Ishikawa (cell line): ENCODE data around the gene HYKK.

ENCODE experiments used
- CEBPB ChIP-seq: IDR thresholded peaks from 2 replicates; pipeline ENCODE4 v1.6.1; 2012
- EGR1 ChIP-seq: IDR thresholded peaks from 2 replicates; pipeline ENCODE4 v1.6.1; 2012
- EP300 ChIP-seq: IDR thresholded peaks from 2 replicates; pipeline ENCODE4 v1.6.1; 2012; ENCODE audit warnings: borderline replicate concordance
- FOXM1 ChIP-seq: IDR thresholded peaks from 2 replicates; pipeline ENCODE4 v1.6.1; 2012; ENCODE audit warnings: low read depth, borderline replicate concordance
- RAD21 ChIP-seq: IDR thresholded peaks from 2 replicates; pipeline ENCODE4 v1.6.1; 2012; ENCODE audit warnings: low read depth
- TAF1 ChIP-seq: IDR thresholded peaks from 2 replicates; pipeline ENCODE4 v1.6.1; 2012; ENCODE audit warnings: low read depth, mild to moderate bottlenecking
- TEAD4 ChIP-seq: IDR thresholded peaks from 2 replicates; pipeline ENCODE4 v1.6.1; 2012
- YY1 ChIP-seq: IDR thresholded peaks from 2 replicates; pipeline ENCODE4 v1.6.1; 2012; ENCODE audit warnings: low read depth
- ZBTB7A ChIP-seq: IDR thresholded peaks from 2 replicates; pipeline ENCODE4 v1.6.1; 2012; ENCODE audit warnings: low read depth
- TF ChIP-seq, protein P1 (sequence below): IDR thresholded peaks from 2 replicates; pipeline ENCODE4 v1.6.1; 2012; ENCODE audit warnings: low read depth, mild to moderate bottlenecking
- TF ChIP-seq, protein P2 (sequence below): IDR thresholded peaks from 2 replicates; pipeline ENCODE4 v1.6.1; 2012
- TF ChIP-seq, protein P3 (sequence below): IDR thresholded peaks from 2 replicates; pipeline ENCODE4 v1.6.1; 2012

DNA sequence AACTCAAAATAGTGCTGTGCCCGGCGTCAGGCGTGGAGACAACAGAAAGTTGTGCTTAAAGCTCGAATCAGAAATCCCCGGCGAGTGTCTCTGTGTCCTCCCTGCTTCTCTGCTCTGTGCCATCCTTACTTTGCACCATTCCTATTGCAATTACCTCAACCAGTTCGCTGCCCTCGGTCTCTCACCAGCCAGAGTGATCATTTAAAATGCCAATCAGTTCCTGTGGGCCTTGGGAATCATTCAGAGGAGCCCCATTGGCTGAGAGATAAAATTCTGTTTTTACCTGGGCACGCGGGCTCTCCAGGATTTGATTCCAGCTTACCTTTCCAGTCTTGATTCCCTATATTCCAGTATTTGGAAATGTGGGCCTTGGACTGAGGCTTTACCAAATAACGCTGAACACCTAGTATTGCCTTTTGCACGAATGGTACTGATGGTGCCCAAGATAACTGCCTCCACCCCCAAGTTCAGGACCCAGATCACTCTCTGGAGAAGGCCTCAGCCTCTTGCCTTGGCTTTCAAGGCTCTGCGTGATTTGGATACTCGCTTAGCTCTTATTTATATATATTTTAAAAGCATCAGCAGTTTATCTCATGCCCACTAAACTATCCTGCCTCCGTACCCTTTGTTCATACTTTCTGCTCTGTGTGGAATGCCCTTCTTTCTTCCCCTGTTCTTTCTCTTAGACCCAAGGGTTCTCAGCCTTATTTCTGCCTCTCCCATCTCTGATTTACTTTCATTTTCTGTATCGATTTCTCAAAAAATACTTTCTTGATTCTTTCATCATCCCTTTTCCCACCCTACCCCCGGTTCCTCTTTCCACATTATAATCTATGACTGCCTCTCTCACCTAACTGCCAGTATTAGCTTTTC, 33.7 kb downstream of the HYKK start:
- TF ChIP-seq YY1, result no peak
- TF ChIP-seq RAD21, result no peak
- no peak for TF ChIP-seq EP300
- no peak for TF ChIP-seq EGR1
- no peak for TF ChIP-seq TAF1
- TF ChIP-seq FOXM1, result no peak
- no peak for TF ChIP-seq ZBTB7A
- TF ChIP-seq, protein P1, sequence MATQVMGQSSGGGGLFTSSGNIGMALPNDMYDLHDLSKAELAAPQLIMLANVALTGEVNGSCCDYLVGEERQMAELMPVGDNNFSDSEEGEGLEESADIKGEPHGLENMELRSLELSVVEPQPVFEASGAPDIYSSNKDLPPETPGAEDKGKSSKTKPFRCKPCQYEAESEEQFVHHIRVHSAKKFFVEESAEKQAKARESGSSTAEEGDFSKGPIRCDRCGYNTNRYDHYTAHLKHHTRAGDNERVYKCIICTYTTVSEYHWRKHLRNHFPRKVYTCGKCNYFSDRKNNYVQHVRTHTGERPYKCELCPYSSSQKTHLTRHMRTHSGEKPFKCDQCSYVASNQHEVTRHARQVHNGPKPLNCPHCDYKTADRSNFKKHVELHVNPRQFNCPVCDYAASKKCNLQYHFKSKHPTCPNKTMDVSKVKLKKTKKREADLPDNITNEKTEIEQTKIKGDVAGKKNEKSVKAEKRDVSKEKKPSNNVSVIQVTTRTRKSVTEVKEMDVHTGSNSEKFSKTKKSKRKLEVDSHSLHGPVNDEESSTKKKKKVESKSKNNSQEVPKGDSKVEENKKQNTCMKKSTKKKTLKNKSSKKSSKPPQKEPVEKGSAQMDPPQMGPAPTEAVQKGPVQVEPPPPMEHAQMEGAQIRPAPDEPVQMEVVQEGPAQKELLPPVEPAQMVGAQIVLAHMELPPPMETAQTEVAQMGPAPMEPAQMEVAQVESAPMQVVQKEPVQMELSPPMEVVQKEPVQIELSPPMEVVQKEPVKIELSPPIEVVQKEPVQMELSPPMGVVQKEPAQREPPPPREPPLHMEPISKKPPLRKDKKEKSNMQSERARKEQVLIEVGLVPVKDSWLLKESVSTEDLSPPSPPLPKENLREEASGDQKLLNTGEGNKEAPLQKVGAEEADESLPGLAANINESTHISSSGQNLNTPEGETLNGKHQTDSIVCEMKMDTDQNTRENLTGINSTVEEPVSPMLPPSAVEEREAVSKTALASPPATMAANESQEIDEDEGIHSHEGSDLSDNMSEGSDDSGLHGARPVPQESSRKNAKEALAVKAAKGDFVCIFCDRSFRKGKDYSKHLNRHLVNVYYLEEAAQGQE, result no peak
- TF ChIP-seq, protein P2, sequence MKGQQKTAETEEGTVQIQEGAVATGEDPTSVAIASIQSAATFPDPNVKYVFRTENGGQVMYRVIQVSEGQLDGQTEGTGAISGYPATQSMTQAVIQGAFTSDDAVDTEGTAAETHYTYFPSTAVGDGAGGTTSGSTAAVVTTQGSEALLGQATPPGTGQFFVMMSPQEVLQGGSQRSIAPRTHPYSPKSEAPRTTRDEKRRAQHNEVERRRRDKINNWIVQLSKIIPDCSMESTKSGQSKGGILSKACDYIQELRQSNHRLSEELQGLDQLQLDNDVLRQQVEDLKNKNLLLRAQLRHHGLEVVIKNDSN, result no peak
- no peak for TF ChIP-seq TEAD4
- no peak for TF ChIP-seq CEBPB
- TF ChIP-seq, protein P3, sequence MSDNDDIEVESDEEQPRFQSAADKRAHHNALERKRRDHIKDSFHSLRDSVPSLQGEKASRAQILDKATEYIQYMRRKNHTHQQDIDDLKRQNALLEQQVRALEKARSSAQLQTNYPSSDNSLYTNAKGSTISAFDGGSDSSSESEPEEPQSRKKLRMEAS, result no peak
